Ureter (tissue), 1 donor: ENCODE measurements around the gene MTA2. TPM values are rescaled to one million over a fixed set of nuclear protein-coding genes. Genes with fewer than 3 reads are reported as not detected.
A peak's percentile ranks its signal among the peaks of the same experiment; 100 is the strongest.
"Not testable (repeated sequence)": the region's sequence is repeated elsewhere in the genome, so short reads cannot be mapped to it uniquely, and the experiment has no call there.

Experiments used
- DNase-seq: peaks from one replicate; pipeline ENCODE4 v3.0.0-alpha.2; 2020; ENCODE audit warnings: low spot score
- total RNA-seq: library from RNA; stranded (reverse); gene quantifications from one replicate; pipeline ENCODE4 v1.2.4, GENCODE V29; 2023
- donor health status: DM: yes; HTN: yes; CAD: no.

Gene MTA2
- total RNA-seq, 1 donor from 2014 or later: 128 TPM

GRCh38 chr11:62592146-62592815 lies 9.4 kb downstream of the MTA2 start:
- no peak for DNase-seq

- DNase-seq: peak; percentile 98
Measured at GRCh38 chr11:62591448-62592145, 10.1 kb downstream of the MTA2 start, which contains the start of gene TUT1. Gene TUT1, minus strand, starts transcription at chr11:62591523. Its CDS starts 38 bp downstream, at chr11:62591485.

GRCh38 chr11:62588966-62589637 lies 12.6 kb downstream of the MTA2 start:
- DNase-seq: no peak

GRCh38 chr11:62585356-62585755 lies 16.3 kb downstream of the MTA2 start:
- DNase-seq: not testable (repeated sequence)

- DNase-seq: not testable (repeated sequence)
Measured at GRCh38 chr11:62581735-62582134, 19.9 kb downstream of the MTA2 start.

GRCh38 chr11:62580959-62581715 lies 20.5 kb downstream of the MTA2 start:
- no peak for DNase-seq

- no peak for DNase-seq
Measured at GRCh38 chr11:62579252-62579651, 22.4 kb downstream of the MTA2 start.

GRCh38 chr11:62578541-62578940 lies 23.1 kb downstream of the MTA2 start:
- DNase-seq: no peak

GRCh38 chr11:62577046-62577714 lies 24.5 kb downstream of the MTA2 start:
- DNase-seq: no peak

GRCh38 chr11:62575837-62576236 lies 25.8 kb downstream of the MTA2 start:
- no peak for DNase-seq

GRCh38 chr11:62575156-62575555 lies 26.5 kb downstream of the MTA2 start:
- DNase-seq: no peak

- no peak for DNase-seq
Measured at GRCh38 chr11:62574363-62575071, 27.1 kb downstream of the MTA2 start.

GRCh38 chr11:62573592-62574362 lies 27.9 kb downstream of the MTA2 start, which contains the start of gene EEF1G:
Gene EEF1G, minus strand, starts transcription at chr11:62573891. Its CDS starts 49 bp downstream, at chr11:62573842.
- DNase-seq: peak; percentile 99

- no peak for DNase-seq
Measured at GRCh38 chr11:62573006-62573591, 28.6 kb downstream of the MTA2 start.

- DNase-seq: no peak
Measured at GRCh38 chr11:62572431-62572830, 29.2 kb downstream of the MTA2 start.

- DNase-seq: not testable (repeated sequence)
Measured at GRCh38 chr11:62571493-62571892, 30.2 kb downstream of the MTA2 start.

GRCh38 chr11:62570903-62571302 lies 30.8 kb downstream of the MTA2 start:
- DNase-seq: not testable (repeated sequence)

- DNase-seq: no peak
Measured at GRCh38 chr11:62569611-62570010, 32.1 kb downstream of the MTA2 start.

- DNase-seq: no peak
Measured at GRCh38 chr11:62567018-62567633, 34.5 kb downstream of the MTA2 start.
